ENCODE results near the gene SMAD5. TPM values are rescaled to one million over a fixed set of nuclear protein-coding genes. Genes with fewer than 3 reads are reported as not detected.

The SMAD5 gene
- total and polyA plus RNA-seq, 2 of the 4 experiments (the other 2 are of a cell fraction): 37.4 to 101 TPM

DNA sequence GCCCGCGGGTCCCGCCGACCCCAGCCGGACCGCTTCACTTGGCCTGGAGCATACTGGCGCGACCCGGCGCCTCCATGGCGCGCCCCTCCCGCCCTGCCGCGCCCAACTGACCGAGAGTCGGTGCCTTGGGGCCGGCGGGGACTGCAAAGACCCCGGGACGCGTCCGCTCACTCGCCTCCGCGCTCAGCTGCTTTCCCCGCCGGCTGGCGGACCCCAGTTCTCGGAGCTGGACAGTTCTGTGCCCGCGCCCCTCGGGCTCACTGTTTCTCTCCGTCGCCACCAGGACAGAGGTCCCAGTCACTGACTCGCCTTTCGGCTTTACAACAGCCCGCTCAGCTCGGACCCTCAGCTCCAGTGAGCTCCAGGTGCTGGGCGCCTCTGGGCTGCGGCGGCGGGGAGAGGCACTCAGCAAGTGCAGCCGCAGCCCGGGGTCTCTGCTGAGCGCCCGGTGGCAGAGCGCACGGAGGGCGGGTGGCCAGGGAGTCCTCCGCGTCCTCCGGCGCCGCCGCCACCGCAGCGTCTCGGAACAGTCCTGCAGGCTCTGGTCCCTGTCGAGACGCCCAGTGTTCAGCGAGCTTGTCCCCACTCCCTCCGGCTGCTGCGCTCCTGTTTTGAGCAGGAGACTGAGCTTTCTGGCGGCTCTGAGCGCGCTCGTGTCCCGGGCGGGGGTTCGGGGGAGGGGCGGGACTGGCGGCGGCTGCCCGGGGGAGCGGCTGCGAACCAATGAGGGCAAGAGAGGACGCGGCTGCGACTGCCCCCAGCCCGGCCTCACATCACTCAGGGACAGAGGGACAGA is 60.1 kb downstream of the SMAD5 start, which contains the start of gene SMIM32:
SMIM32 (minus strand) TSS at position 637 of the 796 bp plus-strand sequence. CDS start 638 bp downstream, outside the sequence.
- Histone ChIP-seq H4K20me1 (ENCODE audit: insufficient read depth, low read length) (peaks cover 13% of the 10 kb centered on the region; the same call in 1 of the 2 replicates), H3K79me1 (ENCODE audit: low read depth in 1 of 2, low read length in 2 of 2) (no peaks in the 10 kb centered on the region), H2BK5ac (ENCODE audit: low read depth, low read length, poor library complexity, severe bottlenecking) (no peak within 1 kb of the TSS), H3K9ac (ENCODE audit: low read depth, low read length) (no peak within 1 kb of the TSS), H3K9me3 (ENCODE audit: control insufficient read depth, insufficient read depth, low read length) (no peaks in the 10 kb centered on the region), H3K4me1 (ENCODE audit: control insufficient read depth, insufficient read depth, low read length) (no peaks in the 10 kb centered on the region; the same call in 1 of the 2 replicates), H3K18ac (ENCODE audit: low read depth, low read length) (no peak within 1 kb of the TSS), H4K8ac (ENCODE audit: low read depth in 2 of 2, low read length in 2 of 2) (no peak within 1 kb of the TSS), H4K5ac (ENCODE audit: low read depth, low read length) (no peak within 1 kb of the TSS), H3K27me3 (ENCODE audit: control insufficient read depth, insufficient read depth, low read length) (peaks cover 53% of the 10 kb centered on the region), H2BK120ac (ENCODE audit: low read depth, low read length) (no peak within 1 kb of the TSS), H3K14ac (replicated peaks; ENCODE audit: low read depth, low read length) (no peak within 1 kb of the TSS), H3K9me1 (ENCODE audit: insufficient read depth, low read length) (no peaks in the 10 kb centered on the region), H3K4me3 (ENCODE audit: insufficient read depth, low read depth, low read length) (peak within 1 kb of the TSS; percentile 27; the same call in 1 of the 2 replicates), H3K36me3 (ENCODE audit: control insufficient read depth, insufficient read depth, low read length) (peaks cover 8% of the 10 kb centered on the region), H2AFZ (replicated peaks; ENCODE audit: low read length, poor library complexity) (peak within 1 kb of the TSS; percentile 53), H3K4ac (ENCODE audit: low read depth, low read length) (no peak within 1 kb of the TSS), H2AK5ac (ENCODE audit: low read depth, low read length) (no peak within 1 kb of the TSS), H3K23ac (ENCODE audit: low read depth, low read length) (peak within 1 kb of the TSS; percentile 46; the same call in 1 of the 2 replicates), H3K4me2 (ENCODE audit: low read depth, low read length) (peak within 1 kb of the TSS; percentile 71), H2BK20ac (ENCODE audit: low read depth, low read length) (no peak within 1 kb of the TSS), H3K56ac (ENCODE audit: extremely low read depth, insufficient read depth, low read length) (no peak within 1 kb of the TSS), H2BK15ac (ENCODE audit: low read depth, low read length) (no peak within 1 kb of the TSS), H2AK9ac (replicated peaks; ENCODE audit: low read depth, low read length, poor library complexity) (no peak within 1 kb of the TSS), H3K27ac (ENCODE audit: insufficient read depth, low read length) (no peak within 1 kb of the TSS), H4K91ac (ENCODE audit: insufficient read depth, low read depth, low read length) (no peak within 1 kb of the TSS)
- intact Hi-C loops (cut with micrococcal nuclease) (no loop called here), dilution Hi-C loops (cut with HindIII; ENCODE audit: low sequenced_read_pairs, unreplicated experiment) (no loop called here), in situ Hi-C loops (cut with MboI; ENCODE audit: low sequenced_read_pairs) (no loop called here)
- ChIA-PET CTCF (no interaction called here), POLR2A (ENCODE audit: unreplicated experiment) (no interaction called here)
- no peak for DNase-seq
- no peak for TF ChIP-seq POLR2A (IDR thresholded peaks at IDR 0.05; ENCODE audit: low read depth, low read length)
- TF ChIP-seq CHD1 (IDR thresholded peaks at IDR 0.05; ENCODE audit: low read depth, low read length): no peak
- TF ChIP-seq NFE2L2 (IDR thresholded peaks at IDR 0.05; ENCODE audit: low read depth, low read length): no peak
- TF ChIP-seq MAZ (IDR thresholded peaks at IDR 0.05; ENCODE audit: borderline replicate concordance, low read depth, low read length): no peak
- no peak for TF ChIP-seq RAD21 (IDR thresholded peaks at IDR 0.05; ENCODE audit: low read length)
- TF ChIP-seq MAFK (IDR thresholded peaks at IDR 0.05; ENCODE audit: low read depth, low read length): no peak
- TF ChIP-seq, protein P1, sequence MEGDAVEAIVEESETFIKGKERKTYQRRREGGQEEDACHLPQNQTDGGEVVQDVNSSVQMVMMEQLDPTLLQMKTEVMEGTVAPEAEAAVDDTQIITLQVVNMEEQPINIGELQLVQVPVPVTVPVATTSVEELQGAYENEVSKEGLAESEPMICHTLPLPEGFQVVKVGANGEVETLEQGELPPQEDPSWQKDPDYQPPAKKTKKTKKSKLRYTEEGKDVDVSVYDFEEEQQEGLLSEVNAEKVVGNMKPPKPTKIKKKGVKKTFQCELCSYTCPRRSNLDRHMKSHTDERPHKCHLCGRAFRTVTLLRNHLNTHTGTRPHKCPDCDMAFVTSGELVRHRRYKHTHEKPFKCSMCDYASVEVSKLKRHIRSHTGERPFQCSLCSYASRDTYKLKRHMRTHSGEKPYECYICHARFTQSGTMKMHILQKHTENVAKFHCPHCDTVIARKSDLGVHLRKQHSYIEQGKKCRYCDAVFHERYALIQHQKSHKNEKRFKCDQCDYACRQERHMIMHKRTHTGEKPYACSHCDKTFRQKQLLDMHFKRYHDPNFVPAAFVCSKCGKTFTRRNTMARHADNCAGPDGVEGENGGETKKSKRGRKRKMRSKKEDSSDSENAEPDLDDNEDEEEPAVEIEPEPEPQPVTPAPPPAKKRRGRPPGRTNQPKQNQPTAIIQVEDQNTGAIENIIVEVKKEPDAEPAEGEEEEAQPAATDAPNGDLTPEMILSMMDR (conservative IDR thresholded peaks at IDR 0.05; ENCODE audit: low read depth, low read length): no peak
- no peak for TF ChIP-seq FOS (IDR thresholded peaks at IDR 0.05; ENCODE audit: low read depth, low read length)
- no peak for TF ChIP-seq SMC3 (IDR thresholded peaks at IDR 0.05; ENCODE audit: low read depth, low read length)
- TF ChIP-seq MXI1 (IDR thresholded peaks at IDR 0.05; ENCODE audit: borderline replicate concordance, low read depth, low read length): no peak
- no peak for TF ChIP-seq CEBPB (IDR thresholded peaks at IDR 0.05; ENCODE audit: low read depth, low read length)
- TF ChIP-seq, protein P2, sequence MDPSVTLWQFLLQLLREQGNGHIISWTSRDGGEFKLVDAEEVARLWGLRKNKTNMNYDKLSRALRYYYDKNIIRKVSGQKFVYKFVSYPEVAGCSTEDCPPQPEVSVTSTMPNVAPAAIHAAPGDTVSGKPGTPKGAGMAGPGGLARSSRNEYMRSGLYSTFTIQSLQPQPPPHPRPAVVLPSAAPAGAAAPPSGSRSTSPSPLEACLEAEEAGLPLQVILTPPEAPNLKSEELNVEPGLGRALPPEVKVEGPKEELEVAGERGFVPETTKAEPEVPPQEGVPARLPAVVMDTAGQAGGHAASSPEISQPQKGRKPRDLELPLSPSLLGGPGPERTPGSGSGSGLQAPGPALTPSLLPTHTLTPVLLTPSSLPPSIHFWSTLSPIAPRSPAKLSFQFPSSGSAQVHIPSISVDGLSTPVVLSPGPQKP (IDR thresholded peaks at IDR 0.05; ENCODE audit: borderline replicate concordance, low read depth, low read length): no peak
- no peak for TF ChIP-seq RFX5 (IDR thresholded peaks at IDR 0.05; ENCODE audit: low read depth, low read length)
- BruUV-seq (replicated peaks): no TSS peak
- peak; percentile 31 for ATAC-seq (ENCODE audit: low read depth)
- 2% methylated on average over 50 of the region's 81 CpGs; no CpG with 5 or more reads in 1 of the 2 experiments for WGBS, 2 experiments (ENCODE audit: extremely low coverage in 2 of 2, insufficient read length in 1 of 2)
